ENCODE results near the gene TMED8. TPM values are rescaled to one million over a fixed set of nuclear protein-coding genes. Genes with fewer than 3 reads are reported as not detected.
"Not testable (repeated sequence)": the region's sequence is repeated elsewhere in the genome, so short reads cannot be mapped to it uniquely, and the experiment has no call there.

The TMED8 gene
- total RNA-seq, 1 donor from 2014 or later = 10.9 TPM

DNA sequence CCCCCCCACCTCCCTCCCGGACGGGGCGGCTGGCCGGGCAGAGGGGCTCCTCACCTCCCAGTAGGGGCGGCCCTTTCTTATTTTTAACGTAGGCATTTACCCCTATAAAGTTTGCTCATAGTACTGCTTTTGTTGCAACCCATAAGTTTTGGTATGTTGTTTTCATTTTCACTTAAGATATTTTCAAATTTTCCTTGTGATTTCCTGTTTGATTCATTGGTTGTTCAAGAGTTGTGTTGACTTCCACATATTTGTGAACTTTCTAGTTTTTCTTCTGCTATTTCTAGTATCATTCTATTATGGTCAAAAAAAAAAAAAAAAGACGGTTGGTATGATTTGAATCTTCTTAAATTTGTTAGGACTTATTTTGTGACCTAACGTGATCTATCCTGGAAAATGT is 39.9 kb upstream of the TMED8 start:
- Histone ChIP-seq H3K4me3 (ENCODE audit: low read depth, low read length) (no peak overlapping the region), H3K27me3 (ENCODE audit: control insufficient read depth, insufficient read depth, low read length) (no peaks in the 10 kb centered on the region), H3K36me3 (ENCODE audit: control insufficient read depth, insufficient read depth, low read length) (no peaks in the 10 kb centered on the region)
- TF ChIP-seq, protein P1, sequence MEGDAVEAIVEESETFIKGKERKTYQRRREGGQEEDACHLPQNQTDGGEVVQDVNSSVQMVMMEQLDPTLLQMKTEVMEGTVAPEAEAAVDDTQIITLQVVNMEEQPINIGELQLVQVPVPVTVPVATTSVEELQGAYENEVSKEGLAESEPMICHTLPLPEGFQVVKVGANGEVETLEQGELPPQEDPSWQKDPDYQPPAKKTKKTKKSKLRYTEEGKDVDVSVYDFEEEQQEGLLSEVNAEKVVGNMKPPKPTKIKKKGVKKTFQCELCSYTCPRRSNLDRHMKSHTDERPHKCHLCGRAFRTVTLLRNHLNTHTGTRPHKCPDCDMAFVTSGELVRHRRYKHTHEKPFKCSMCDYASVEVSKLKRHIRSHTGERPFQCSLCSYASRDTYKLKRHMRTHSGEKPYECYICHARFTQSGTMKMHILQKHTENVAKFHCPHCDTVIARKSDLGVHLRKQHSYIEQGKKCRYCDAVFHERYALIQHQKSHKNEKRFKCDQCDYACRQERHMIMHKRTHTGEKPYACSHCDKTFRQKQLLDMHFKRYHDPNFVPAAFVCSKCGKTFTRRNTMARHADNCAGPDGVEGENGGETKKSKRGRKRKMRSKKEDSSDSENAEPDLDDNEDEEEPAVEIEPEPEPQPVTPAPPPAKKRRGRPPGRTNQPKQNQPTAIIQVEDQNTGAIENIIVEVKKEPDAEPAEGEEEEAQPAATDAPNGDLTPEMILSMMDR (IDR thresholded peaks at IDR 0.05; ENCODE audit: insufficient read depth, low read length, poor library complexity, severe bottlenecking) = no peak
- DNase-seq (ENCODE audit: low read depth) = no peak

DNA sequence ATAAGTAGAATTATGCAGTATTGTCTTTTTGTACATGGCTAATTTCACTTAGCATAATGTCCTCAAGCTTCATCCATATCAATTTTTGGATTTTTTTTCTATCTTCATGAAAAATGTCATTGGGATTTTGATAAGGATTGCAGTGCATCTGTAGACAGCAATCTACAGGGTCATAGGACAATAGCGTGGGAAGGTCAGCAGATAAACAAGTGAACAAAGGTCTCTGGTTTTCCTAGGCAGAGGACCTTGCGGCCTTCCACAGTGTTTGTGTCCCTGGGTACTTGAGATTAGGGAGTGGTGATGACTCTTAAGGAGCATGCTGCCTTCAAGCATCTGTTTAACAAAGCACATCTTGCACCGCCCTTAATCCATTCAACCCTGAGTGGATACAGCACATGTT is 39.2 kb upstream of the TMED8 start:
- H3K36me3 ChIP-seq (ENCODE audit: control insufficient read depth, insufficient read depth, low read length); H3K27me3 ChIP-seq (ENCODE audit: control insufficient read depth, insufficient read depth, low read length); DNase-seq (ENCODE audit: low read depth); H3K4me3 ChIP-seq (ENCODE audit: low read depth, low read length): not testable (repeated sequence)

DNA sequence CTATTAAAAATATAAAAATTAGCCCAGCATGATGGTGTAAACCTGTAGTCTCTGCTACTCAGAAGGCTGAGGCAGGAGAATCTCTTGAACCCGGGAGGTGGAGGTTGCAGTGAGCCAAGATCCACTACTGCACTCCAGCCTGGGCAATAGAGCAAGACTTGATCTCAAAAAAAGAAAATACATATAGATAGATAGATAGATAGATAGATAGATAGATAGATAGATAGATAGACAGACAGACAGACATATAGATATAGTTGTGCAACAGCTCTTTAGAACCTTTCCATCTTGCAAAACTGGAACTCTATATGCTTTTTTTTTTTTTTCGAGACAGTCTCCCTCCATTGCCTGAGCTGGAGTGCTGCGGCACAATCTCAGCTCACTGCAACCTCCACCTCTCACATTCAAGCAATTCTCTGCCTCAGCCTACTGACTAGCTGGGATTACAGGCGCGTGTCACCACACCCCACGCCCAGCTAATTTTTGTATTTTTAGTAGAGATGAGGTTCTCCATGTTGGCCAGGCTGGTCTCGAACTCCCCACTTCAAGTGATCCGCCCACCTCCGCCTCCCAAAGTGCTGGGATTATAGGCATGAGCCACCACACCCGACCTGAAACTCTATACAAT is 38.6 kb upstream of the TMED8 start:
- H3K36me3 ChIP-seq (ENCODE audit: control insufficient read depth, insufficient read depth, low read length); DNase-seq (ENCODE audit: low read depth); H3K4me3 ChIP-seq (ENCODE audit: low read depth, low read length); H3K27me3 ChIP-seq (ENCODE audit: control insufficient read depth, insufficient read depth, low read length): not testable (repeated sequence)

DNA sequence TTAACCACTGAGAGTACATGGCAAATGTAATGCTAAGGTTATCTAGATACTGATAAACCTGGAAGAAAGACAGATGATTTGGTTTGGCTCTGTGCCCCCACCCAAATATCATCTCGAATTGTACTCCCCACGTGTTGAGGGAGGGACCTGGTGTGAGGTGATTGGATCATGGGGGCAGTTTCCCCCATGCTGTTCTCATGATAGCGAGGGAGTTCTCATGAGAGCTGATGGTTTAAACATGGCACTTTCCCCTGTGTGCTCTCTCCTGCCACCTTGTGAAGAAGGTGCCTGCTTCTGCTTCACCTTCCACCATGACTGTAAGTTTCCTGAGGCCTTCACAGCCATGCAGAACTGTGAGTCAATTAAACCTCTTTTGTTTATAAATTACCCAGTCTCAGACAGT is 32.2 kb upstream of the TMED8 start:
- Histone ChIP-seq H3K36me3 (ENCODE audit: control insufficient read depth, insufficient read depth, low read length) (no peaks in the 10 kb centered on the region), H3K4me3 (ENCODE audit: low read depth, low read length) (no peak overlapping the region), H3K27me3 (ENCODE audit: control insufficient read depth, insufficient read depth, low read length) (no peaks in the 10 kb centered on the region)
- TF ChIP-seq, protein P1 (IDR thresholded peaks at IDR 0.05; ENCODE audit: insufficient read depth, low read length, poor library complexity, severe bottlenecking) = no peak
- no peak for DNase-seq (ENCODE audit: low read depth)

DNA sequence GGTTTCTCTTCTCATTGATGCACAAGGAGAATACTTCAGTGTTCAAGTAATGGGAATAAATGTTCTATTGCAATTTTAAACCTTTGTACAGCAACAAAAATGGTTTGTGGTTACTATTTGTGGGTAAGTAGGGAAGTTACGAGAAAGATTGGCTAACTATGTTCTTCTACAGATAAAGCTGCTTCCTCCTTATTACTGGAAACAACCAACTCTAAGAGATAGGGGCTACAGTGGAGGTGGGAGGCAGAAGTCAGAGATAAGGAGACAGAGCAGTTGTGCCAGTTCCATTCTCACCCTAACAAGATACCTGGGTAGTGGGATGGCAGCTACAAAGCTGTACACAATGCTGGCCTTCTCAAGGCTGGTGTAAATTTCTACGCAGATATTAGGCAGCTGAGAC is 30.3 kb upstream of the TMED8 start:
- TF ChIP-seq, protein P1 (IDR thresholded peaks at IDR 0.05; ENCODE audit: insufficient read depth, low read length, poor library complexity, severe bottlenecking) = no peak
- DNase-seq (ENCODE audit: low read depth) = no peak
- Histone ChIP-seq H3K36me3 (ENCODE audit: control insufficient read depth, insufficient read depth, low read length) (no peaks in the 10 kb centered on the region), H3K4me3 (ENCODE audit: low read depth, low read length) (no peak overlapping the region), H3K27me3 (ENCODE audit: control insufficient read depth, insufficient read depth, low read length) (no peaks in the 10 kb centered on the region)

DNA sequence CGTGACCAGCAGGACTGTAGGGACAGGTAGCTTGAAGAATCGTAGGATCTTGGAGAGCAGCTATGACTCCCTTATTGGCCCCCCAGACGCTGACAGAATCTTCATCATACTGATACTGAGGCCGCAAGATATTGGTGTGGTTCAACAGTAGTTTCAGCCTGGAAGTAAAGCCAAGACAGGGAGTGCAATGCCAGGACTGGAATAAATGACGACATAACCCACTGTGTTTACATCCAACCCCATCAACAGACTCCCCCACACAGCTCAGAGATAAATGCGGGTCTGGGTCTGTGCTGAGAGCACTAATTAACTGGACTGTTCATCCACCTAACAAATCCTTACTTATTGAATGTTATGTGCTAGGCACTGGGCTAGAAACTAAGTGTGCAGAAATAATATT is 29.8 kb upstream of the TMED8 start:
- H3K4me3 ChIP-seq (ENCODE audit: low read depth, low read length) = no peak overlapping the region
- TF ChIP-seq, protein P1 (IDR thresholded peaks at IDR 0.05; ENCODE audit: insufficient read depth, low read length, poor library complexity, severe bottlenecking) = no peak
- DNase-seq (ENCODE audit: low read depth) = no peak
- H3K27me3 ChIP-seq (ENCODE audit: control insufficient read depth, insufficient read depth, low read length) = no peaks in the 10 kb centered on the region
- no peaks in the 10 kb centered on the region for H3K36me3 ChIP-seq (ENCODE audit: control insufficient read depth, insufficient read depth, low read length)

DNA sequence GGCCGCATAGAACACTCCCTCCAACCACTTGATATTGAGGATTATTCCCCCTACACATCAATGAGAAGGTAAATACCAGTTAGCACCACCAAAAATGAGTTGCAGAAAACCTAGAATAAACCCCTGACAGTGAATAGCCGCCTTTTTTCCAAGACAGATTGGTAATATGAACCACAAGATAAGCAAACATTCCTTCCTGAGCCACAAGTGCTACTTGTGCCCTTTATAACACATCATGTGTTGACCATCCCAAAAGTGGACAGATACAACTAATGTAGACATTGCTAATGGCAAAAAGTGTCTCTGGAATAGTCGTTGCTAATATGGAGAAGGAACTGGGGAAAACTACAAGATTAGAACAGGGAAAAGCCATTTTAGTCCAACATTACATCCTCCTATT is 29.2 kb upstream of the TMED8 start:
- TF ChIP-seq, protein P1 (IDR thresholded peaks at IDR 0.05; ENCODE audit: insufficient read depth, low read length, poor library complexity, severe bottlenecking) = no peak
- H3K27me3 ChIP-seq (ENCODE audit: control insufficient read depth, insufficient read depth, low read length) = no peaks in the 10 kb centered on the region
- no peak overlapping the region for H3K4me3 ChIP-seq (ENCODE audit: low read depth, low read length)
- no peak for DNase-seq (ENCODE audit: low read depth)
- no peaks in the 10 kb centered on the region for H3K36me3 ChIP-seq (ENCODE audit: control insufficient read depth, insufficient read depth, low read length)
